Epithelial cell of proximal tubule (primary cell): ENCODE data around the gene KLF13. TPM values are rescaled to one million over a fixed set of nuclear protein-coding genes. Genes with fewer than 3 reads are reported as not detected.

Experiments
- DNase-seq: peaks from one replicate; pipeline ENCODE4 v3.0.0-alpha.2; 2011; ENCODE audit warnings: low read depth
- H3K4me3 ChIP-seq: 2 replicates; pipeline ENCODE4 v1.5.1; 2011; ENCODE audit warnings: low read depth, mild to moderate bottlenecking, low read length
- CTCF ChIP-seq: conservative IDR thresholded peaks from 2 replicates; pipeline ENCODE4 v1.5.1; 2012; ENCODE audit warnings: low read depth, mild to moderate bottlenecking, low read length
- total RNA-seq: library from RNA; depleted of rRNA; stranded (reverse); fragments of >200 nt; gene quantifications from 2 replicates; pipeline ENCODE4 v1.2.3, GENCODE V29; 2015

KLF13 gene
- total RNA-seq, 1 donor from 2014 or later = 66.2 TPM

- no peak for TF ChIP-seq CTCF
- H3K4me3 ChIP-seq = no peak overlapping the region
- DNase-seq = no peak
Measured at GRCh38 chr15:31378363-31378903, 51.8 kb downstream of the KLF13 start.

DNA sequence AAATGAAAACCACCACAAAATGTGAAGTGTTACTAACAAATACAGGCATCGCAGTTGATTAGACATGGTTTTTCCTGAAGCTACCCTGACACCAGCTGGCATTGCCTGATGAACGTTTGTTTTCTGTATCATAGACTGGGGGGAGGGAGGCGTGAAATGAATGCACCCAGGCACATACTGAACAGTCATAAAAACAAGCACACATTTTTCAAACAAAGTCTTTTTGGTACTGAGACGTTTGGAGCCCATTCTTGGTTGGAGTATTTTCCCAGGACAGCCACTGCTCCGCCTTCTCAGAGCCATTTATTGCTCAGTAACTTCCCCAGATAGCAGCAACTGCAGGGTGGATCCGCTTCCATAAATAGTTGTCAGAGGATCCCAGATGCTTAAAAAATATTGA is 52.4 kb downstream of the KLF13 start:
- TF ChIP-seq CTCF = no peak
- DNase-seq = no peak
- H3K4me3 ChIP-seq = no peak overlapping the region

GRCh38 chr15:31379577-31379976 is 52.9 kb downstream of the KLF13 start:
- H3K4me3 ChIP-seq = no peak overlapping the region
- no peak for TF ChIP-seq CTCF
- DNase-seq = no peak

DNA sequence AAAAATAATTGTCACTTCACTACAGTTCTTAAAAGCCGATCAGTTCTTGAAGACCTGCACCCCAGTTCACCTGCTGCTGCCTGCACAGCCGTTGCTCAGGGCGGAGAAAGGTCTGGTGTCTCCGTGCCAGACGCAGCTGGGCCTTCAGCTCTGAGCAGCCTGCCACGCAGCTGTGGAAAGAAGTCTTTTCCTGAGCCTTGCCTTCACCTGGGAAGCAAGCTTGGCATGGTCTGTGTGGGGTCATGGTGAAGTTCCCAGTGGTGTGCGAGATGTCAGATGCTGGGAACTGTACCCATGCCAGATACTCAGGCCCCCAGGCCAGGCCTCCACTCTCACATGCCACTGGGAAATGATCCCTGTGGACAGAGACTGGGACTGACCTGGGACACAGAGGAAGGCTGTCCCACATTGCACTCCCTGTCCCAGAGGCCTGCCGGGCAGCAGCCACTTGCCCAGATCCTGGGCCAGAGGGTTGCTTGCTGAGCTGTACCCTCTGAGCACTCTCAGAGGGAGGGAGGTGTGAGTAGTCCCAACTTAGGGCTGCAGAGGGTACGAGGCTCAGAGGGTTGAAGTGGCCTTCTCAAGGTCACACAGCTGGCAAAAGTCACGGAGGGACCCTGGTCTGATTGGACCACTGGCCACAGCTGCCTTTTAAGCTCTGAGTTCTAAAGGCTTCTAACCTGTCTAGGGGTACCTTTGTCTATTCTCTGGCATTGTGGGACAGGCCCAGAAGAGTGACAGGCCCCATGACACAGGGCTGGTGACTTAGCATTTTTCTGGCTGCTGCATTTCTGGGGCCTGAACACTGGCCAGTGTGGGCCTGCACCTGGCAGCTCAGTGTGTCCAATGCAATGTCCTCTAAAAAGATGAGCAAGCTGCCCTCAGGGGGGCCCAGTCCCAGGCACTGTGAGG is 55.4 kb downstream of the KLF13 start:
- TF ChIP-seq CTCF = no peak

GRCh38 chr15:31382713-31383045 is 56.0 kb downstream of the KLF13 start:
- no peak for TF ChIP-seq CTCF
- DNase-seq = no peak
- H3K4me3 ChIP-seq = no peak overlapping the region

More for the DNA sequence above, 55.4 kb downstream of the KLF13 start:
- DNase-seq = no peak
- H3K4me3 ChIP-seq = no peak overlapping the region

DNA sequence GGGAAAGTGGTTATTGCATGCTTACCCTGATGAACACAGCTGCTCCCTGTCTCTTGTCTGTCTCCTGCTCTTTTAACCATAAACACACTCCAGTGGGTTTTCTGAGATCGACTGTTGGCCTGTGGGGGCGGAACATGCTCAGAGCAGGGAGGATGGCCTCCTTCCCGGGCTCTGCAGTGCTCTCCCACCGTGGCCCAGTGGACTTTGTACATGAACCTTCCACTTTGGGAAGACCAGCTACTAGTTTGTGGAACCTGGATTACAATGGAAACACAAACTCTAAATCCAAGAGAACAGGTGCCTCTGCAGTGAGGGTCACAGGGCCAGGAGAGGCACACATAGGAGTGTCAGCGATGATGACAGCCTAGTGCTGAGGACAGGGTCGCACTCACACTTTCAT is 56.5 kb downstream of the KLF13 start:
- no peak for DNase-seq
- H3K4me3 ChIP-seq = no peak overlapping the region
- no peak for TF ChIP-seq CTCF

- H3K4me3 ChIP-seq = no peak overlapping the region
- TF ChIP-seq CTCF = no peak
- DNase-seq = no peak
Measured at GRCh38 chr15:31384568-31384967, 57.9 kb downstream of the KLF13 start.
